ENCODE results near the gene MEF2D.

Gene MEF2D

GRCh38 chr1:156487862-156488261 lies 12.7 kb downstream of the MEF2D start:
- TF ChIP-seq NFIC (IDR thresholded peaks at IDR 0.05) (no peak), EP300 (IDR thresholded peaks at IDR 0.05; ENCODE audit: borderline replicate concordance) (no peak), TAF1 (IDR thresholded peaks at IDR 0.05; ENCODE audit: low read depth) (no peak)

GRCh38 chr1:156486421-156487344 lies 13.9 kb downstream of the MEF2D start:
- TF ChIP-seq YY1 (IDR thresholded peaks at IDR 0.05; ENCODE audit: low read depth) (no peak), TEAD4 (IDR thresholded peaks at IDR 0.05) (no peak), MAX (IDR thresholded peaks at IDR 0.05) (no peak), FOXM1 (IDR thresholded peaks at IDR 0.05; ENCODE audit: borderline replicate concordance, low read depth) (no peak), CEBPB (IDR thresholded peaks at IDR 0.05) (no peak), ZBTB7A (IDR thresholded peaks at IDR 0.05; ENCODE audit: low read depth) (no peak), CREB1 (IDR thresholded peaks at IDR 0.05; ENCODE audit: low read depth) (no peak), EP300 (IDR thresholded peaks at IDR 0.05; ENCODE audit: borderline replicate concordance) (no peak), REST (IDR thresholded peaks at IDR 0.05; ENCODE audit: low read depth) (no peak)
- TF ChIP-seq, protein P1, sequence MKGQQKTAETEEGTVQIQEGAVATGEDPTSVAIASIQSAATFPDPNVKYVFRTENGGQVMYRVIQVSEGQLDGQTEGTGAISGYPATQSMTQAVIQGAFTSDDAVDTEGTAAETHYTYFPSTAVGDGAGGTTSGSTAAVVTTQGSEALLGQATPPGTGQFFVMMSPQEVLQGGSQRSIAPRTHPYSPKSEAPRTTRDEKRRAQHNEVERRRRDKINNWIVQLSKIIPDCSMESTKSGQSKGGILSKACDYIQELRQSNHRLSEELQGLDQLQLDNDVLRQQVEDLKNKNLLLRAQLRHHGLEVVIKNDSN (IDR thresholded peaks at IDR 0.05) = no peak

DNA sequence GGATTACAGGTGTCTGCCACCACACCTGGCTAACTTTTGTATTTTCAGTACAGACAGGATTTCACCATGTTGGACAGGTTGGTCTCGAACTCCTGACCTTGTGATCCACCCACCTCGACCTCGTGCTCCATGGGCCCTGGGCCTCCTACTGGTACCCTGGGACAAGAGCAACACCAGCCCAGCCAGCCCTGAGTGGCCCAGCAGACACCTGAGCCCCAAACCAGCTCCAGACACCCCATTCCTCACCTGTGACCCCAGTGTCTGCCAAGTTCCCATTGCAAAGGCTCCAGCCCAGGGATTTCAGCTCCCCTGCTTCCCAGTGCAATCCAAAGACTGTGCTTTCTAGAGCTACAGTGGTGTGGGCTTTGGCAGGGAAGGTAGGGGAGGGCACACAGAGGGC lies 14.6 kb downstream of the MEF2D start:
- TF ChIP-seq TEAD4 (IDR thresholded peaks at IDR 0.05) = no peak
- TF ChIP-seq YY1 (IDR thresholded peaks at IDR 0.05; ENCODE audit: low read depth) = no peak
- no peak for TF ChIP-seq EP300 (IDR thresholded peaks at IDR 0.05; ENCODE audit: borderline replicate concordance)
- no peak for TF ChIP-seq CREB1 (IDR thresholded peaks at IDR 0.05; ENCODE audit: low read depth)
- TF ChIP-seq TAF1 (IDR thresholded peaks at IDR 0.05; ENCODE audit: low read depth) = no peak
- no peak for TF ChIP-seq CEBPB (IDR thresholded peaks at IDR 0.05)
- TF ChIP-seq MAX (IDR thresholded peaks at IDR 0.05) = no peak
- TF ChIP-seq, protein P1 (IDR thresholded peaks at IDR 0.05) = no peak
- TF ChIP-seq RAD21 (IDR thresholded peaks at IDR 0.05; ENCODE audit: low read depth) = no peak

GRCh38 chr1:156484480-156485058 lies 16.0 kb downstream of the MEF2D start:
- no peak for TF ChIP-seq TCF12 (IDR thresholded peaks at IDR 0.05; ENCODE audit: low read depth)
- TF ChIP-seq EP300 (IDR thresholded peaks at IDR 0.05; ENCODE audit: borderline replicate concordance) = no peak
- TF ChIP-seq ZBTB7A (IDR thresholded peaks at IDR 0.05; ENCODE audit: low read depth) = no peak
- TF ChIP-seq CREB1 (IDR thresholded peaks at IDR 0.05; ENCODE audit: low read depth) = no peak
- no peak for TF ChIP-seq EGR1 (IDR thresholded peaks at IDR 0.05)
- TF ChIP-seq, protein P1 (IDR thresholded peaks at IDR 0.05) = no peak
- TF ChIP-seq REST (IDR thresholded peaks at IDR 0.05; ENCODE audit: low read depth) = no peak

DNA sequence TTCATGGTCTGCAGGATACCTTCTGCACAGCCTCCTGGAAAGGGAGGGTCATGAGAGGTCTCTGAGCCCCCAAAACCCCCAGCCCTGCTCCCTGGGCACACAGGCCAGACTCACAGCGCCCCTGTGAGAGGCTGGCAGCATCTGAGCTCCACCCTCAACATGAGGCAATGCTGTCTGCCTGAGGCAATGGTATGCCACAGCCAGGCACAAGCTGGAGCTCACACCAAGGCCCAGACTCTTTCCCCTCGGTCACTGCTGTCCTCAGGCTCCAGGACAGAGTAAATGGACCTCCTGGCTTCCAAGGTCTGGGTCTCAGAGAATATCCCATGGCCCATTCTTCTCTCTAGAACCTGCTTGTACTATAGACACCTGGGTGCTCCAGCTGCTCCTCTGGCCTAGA lies 17.2 kb downstream of the MEF2D start:
- TF ChIP-seq EGR1 (IDR thresholded peaks at IDR 0.05) = no peak
- no peak for TF ChIP-seq CEBPB (IDR thresholded peaks at IDR 0.05)
- no peak for TF ChIP-seq FOXM1 (IDR thresholded peaks at IDR 0.05; ENCODE audit: borderline replicate concordance, low read depth)
- TF ChIP-seq NFIC (IDR thresholded peaks at IDR 0.05) = no peak
- no peak for TF ChIP-seq EP300 (IDR thresholded peaks at IDR 0.05; ENCODE audit: borderline replicate concordance)
- no peak for TF ChIP-seq TCF12 (IDR thresholded peaks at IDR 0.05; ENCODE audit: low read depth)
- TF ChIP-seq CREB1 (IDR thresholded peaks at IDR 0.05; ENCODE audit: low read depth) = no peak
- no peak for TF ChIP-seq TAF1 (IDR thresholded peaks at IDR 0.05; ENCODE audit: low read depth)
- TF ChIP-seq REST (IDR thresholded peaks at IDR 0.05; ENCODE audit: low read depth) = no peak
- TF ChIP-seq TEAD4 (IDR thresholded peaks at IDR 0.05) = no peak
- TF ChIP-seq YY1 (IDR thresholded peaks at IDR 0.05; ENCODE audit: low read depth) = no peak
- TF ChIP-seq, protein P1 (IDR thresholded peaks at IDR 0.05) = no peak
- no peak for TF ChIP-seq RAD21 (IDR thresholded peaks at IDR 0.05; ENCODE audit: low read depth)
- no peak for TF ChIP-seq MAX (IDR thresholded peaks at IDR 0.05)
